GM19099 (cell line): ENCODE results near the gene CLCN3.
A peak's percentile ranks its signal among the peaks of the same experiment; 100 is the strongest.

Experiments
- POLR2A ChIP-seq: IDR thresholded peaks from 3 replicates; pipeline ENCODE4 v1.6.1; 2011; ENCODE audit warnings: low read depth; ENCODE audit not compliant: insufficient read length; ENCODE audit errors: extremely low read depth

CLCN3 gene

GRCh38 chr4:169634975-169635374 is 14.6 kb downstream of the CLCN3 start:
- no peak for TF ChIP-seq POLR2A

- no peak for TF ChIP-seq POLR2A
Measured at GRCh38 chr4:169640261-169640870, 20.0 kb downstream of the CLCN3 start.

- TF ChIP-seq POLR2A, result no peak
Measured at GRCh38 chr4:169644802-169645201, 24.4 kb downstream of the CLCN3 start.

- TF ChIP-seq POLR2A, result no peak
Measured at GRCh38 chr4:169645627-169646026, 25.2 kb downstream of the CLCN3 start.

- TF ChIP-seq POLR2A, result no peak
Measured at GRCh38 chr4:169649545-169650226, 29.3 kb downstream of the CLCN3 start.

- no peak for TF ChIP-seq POLR2A
Measured at GRCh38 chr4:169650227-169650936, 30.0 kb downstream of the CLCN3 start.

- TF ChIP-seq POLR2A, result no peak
Measured at GRCh38 chr4:169652535-169652934, 32.2 kb downstream of the CLCN3 start.

- TF ChIP-seq POLR2A, result no peak
Measured at GRCh38 chr4:169655401-169655800, 35.0 kb downstream of the CLCN3 start.

- no peak for TF ChIP-seq POLR2A
Measured at GRCh38 chr4:169657470-169658107, 37.2 kb downstream of the CLCN3 start.

- no peak for TF ChIP-seq POLR2A
Measured at GRCh38 chr4:169658196-169658595, 37.8 kb downstream of the CLCN3 start.

GRCh38 chr4:169658975-169659715 is 38.8 kb downstream of the CLCN3 start:
- TF ChIP-seq POLR2A, result no peak

- TF ChIP-seq POLR2A, result peak; percentile 38
Measured at GRCh38 chr4:169659716-169660670, 39.6 kb downstream of the CLCN3 start.

GRCh38 chr4:169660929-169661328 is 40.6 kb downstream of the CLCN3 start:
- no peak for TF ChIP-seq POLR2A

GRCh38 chr4:169661761-169662160 is 41.4 kb downstream of the CLCN3 start:
- TF ChIP-seq POLR2A, result no peak
